ENCODE data around the gene SF3B5.

GRCh38 chr6:144063246-144063743 lies 32.1 kb downstream of the SF3B5 start:
- no peak for TF ChIP-seq CTCF (IDR thresholded peaks at IDR 0.05)
- TF ChIP-seq POLR2A (IDR thresholded peaks at IDR 0.05): no peak

All from uterus (tissue), 2 donors.